SK-N-SH (cell line): Measurements from ENCODE around the gene SENP5. TPM values are rescaled to one million over a fixed set of nuclear protein-coding genes. Genes with fewer than 3 reads are reported as not detected.

ENCODE experiments used
- CTCF ChIA-PET: fragments of 300-600, 350-600 bp; formaldehyde crosslinking; extraction: SDS; loops from one replicate; lab custom pipeline; 2021; lab: Yijun Ruan, JAX
- POLR2A ChIA-PET: fragments of 350-600 bp; sonication (Branson Sonifier 250); formaldehyde crosslinking; extraction: SDS; loops from one replicate; lab custom pipeline; 2020; ENCODE audit warnings: antibody characterized with exemption, inconsistent platforms; lab: Yijun Ruan, JAX
- DNase-seq: peaks from one replicate; pipeline ENCODE4 v3.0.0; 2012
- H2AFZ ChIP-seq: fragments of 200-600 bp; sonication (generic); 2 replicates; pipeline ENCODE4 v1.8.1; 2016; ENCODE audit warnings: antibody characterized with exemption, mild to moderate bottlenecking, low read depth
- H3F3A ChIP-seq: fragments of 200-600 bp; sonication (generic); replicated peaks from 2 replicates; pipeline ENCODE3; 2016; ENCODE audit warnings: antibody characterized with exemption, mild to moderate bottlenecking; ENCODE audit not compliant: insufficient read depth
- H3K27ac ChIP-seq, 2 experiments: fragments of 200-500 bp in 1 of 2; fragments of 200-600 bp in 1 of 2; sonication (Bioruptor generic) in 1 of 2; sonication (generic), shearing (Covaris generic) in 1 of 2; 2 replicates each; pipeline versions ENCODE4 v1.5.1 to v1.6.1; 2014 to 2016; ENCODE audit warnings: low read depth in 2 of 2, inconsistent platforms in 1 of 2, low read length in 1 of 2, mild to moderate bottlenecking in 1 of 2, mixed read lengths in 1 of 2
- H3K27me3 ChIP-seq: fragments of 200-600 bp; sonication (generic), shearing (Covaris generic); 2 replicates; pipeline ENCODE4 v1.6.1; 2016; ENCODE audit warnings: mixed run types; ENCODE audit not compliant: insufficient read depth
- H3K36me3 ChIP-seq, 2 experiments: fragments of 200-500 bp in 1 of 2; fragments of 200-600 bp in 1 of 2; sonication (Bioruptor generic) in 1 of 2; sonication (generic) in 1 of 2; replicated peaks in 1 of 2; 2 replicates each; pipeline versions ENCODE3 to v1.5.1; 2014 to 2016; ENCODE audit warnings: low read length in 1 of 2, mild to moderate bottlenecking in 1 of 2; ENCODE audit not compliant: insufficient read depth in 2 of 2, control insufficient read depth in 1 of 2
- H3K4me1 ChIP-seq, 2 experiments: fragments of 200-500 bp in 1 of 2; fragments of 200-600 bp in 1 of 2; sonication (Bioruptor generic) in 1 of 2; sonication (generic), shearing (Covaris generic) in 1 of 2; 2 replicates each; pipeline versions ENCODE4 v1.5.1 to v1.6.1; 2014 to 2016; ENCODE audit warnings: low read depth in 1 of 2, low read length in 1 of 2, mixed run types in 1 of 2; ENCODE audit not compliant: insufficient read depth in 2 of 2, control insufficient read depth in 1 of 2
- H3K4me2 ChIP-seq: fragments of 200-600 bp; sonication (generic), shearing (Covaris generic); 2 replicates; pipeline ENCODE4 v1.6.1; 2017; ENCODE audit warnings: mixed run types
- H3K4me3 ChIP-seq, 2 experiments: fragments of 200-500 bp in 1 of 2; fragments of 200-600 bp in 1 of 2; sonication (Bioruptor generic) in 1 of 2; sonication (generic), shearing (Covaris generic) in 1 of 2; 2 replicates each; pipeline versions ENCODE4 v1.5.1 to v1.8.1; 2014 to 2016; ENCODE audit warnings: low read depth in 2 of 2, inconsistent platforms in 1 of 2, low read length in 1 of 2, mild to moderate bottlenecking in 1 of 2, mixed read lengths in 1 of 2, moderate library complexity in 1 of 2
- H3K79me2 ChIP-seq: fragments of 200-600 bp; sonication (generic); 2 replicates; pipeline ENCODE4 v1.8.1; 2017; ENCODE audit warnings: mild to moderate bottlenecking; ENCODE audit not compliant: insufficient read depth
- H3K9ac ChIP-seq: fragments of 200-600 bp; sonication (generic); 2 replicates; pipeline ENCODE4 v1.6.1; 2017; ENCODE audit warnings: mixed run types
- H3K9me2 ChIP-seq: fragments of 200-600 bp; sonication (generic); 2 replicates; pipeline ENCODE4 v1.6.1; 2017; ENCODE audit warnings: mixed run types
- H3K9me3 ChIP-seq: fragments of 200-600 bp; sonication (generic); 2 replicates; pipeline ENCODE4 v1.6.1; 2017; ENCODE audit warnings: mixed run types, mild to moderate bottlenecking, moderate library complexity
- H4K20me1 ChIP-seq: fragments of 200-600 bp; sonication (generic); 2 replicates; pipeline ENCODE4 v1.6.1; 2017; ENCODE audit warnings: mild to moderate bottlenecking, mixed run types; ENCODE audit not compliant: insufficient read depth
- FOSL2 ChIP-seq: IDR thresholded peaks from 2 replicates; pipeline ENCODE4 v1.4.0; 2012; ENCODE audit warnings: low read depth, mild to moderate bottlenecking, moderate library complexity, borderline replicate concordance
- FOXJ3 ChIP-seq: sonication (generic); formaldehyde crosslinking; IDR thresholded peaks from 2 replicates; pipeline ENCODE4 v1.5.1; 2020; ENCODE audit warnings: mild to moderate bottlenecking, missing genetic modification reagents
- IRF3 ChIP-seq: fragments of 150-350 bp; IDR thresholded peaks from 2 replicates; pipeline ENCODE4 v1.6.1; 2016; ENCODE audit warnings: mild to moderate bottlenecking, low read depth, low read length
- MAX ChIP-seq: IDR thresholded peaks from 2 replicates; pipeline ENCODE4 v1.4.0; 2012; ENCODE audit warnings: low read depth
- NRF1 ChIP-seq: IDR thresholded peaks from 2 replicates; pipeline ENCODE4 v1.6.1; 2012; ENCODE audit warnings: low read depth, mild to moderate bottlenecking, low read length
- PBX3 ChIP-seq: IDR thresholded peaks from 2 replicates; pipeline ENCODE4; 2012
- POLR2AphosphoS5 ChIP-seq: IDR thresholded peaks from 2 replicates; pipeline ENCODE4 v1.6.1; 2012; ENCODE audit warnings: low read depth, low read length
- RAD21 ChIP-seq: IDR thresholded peaks from 2 replicates; pipeline ENCODE4 v1.6.1; 2012; ENCODE audit warnings: mild to moderate bottlenecking, low read length
- RCOR1 ChIP-seq: fragments of 150-350 bp; IDR thresholded peaks from 2 replicates; pipeline ENCODE4 v1.6.1; 2017; ENCODE audit warnings: antibody characterized with exemption, low read length
- REST ChIP-seq: IDR thresholded peaks from 2 replicates; pipeline ENCODE4 v1.6.1; 2012; ENCODE audit warnings: mild to moderate bottlenecking, low read depth, low read length, moderate library complexity
- RXRA ChIP-seq: IDR thresholded peaks from 2 replicates; pipeline ENCODE4 v1.4.0; 2012; ENCODE audit warnings: low read depth, mild to moderate bottlenecking, borderline replicate concordance
- SIN3A ChIP-seq: IDR thresholded peaks from 2 replicates; pipeline ENCODE4 v1.6.1; 2012; ENCODE audit warnings: low read depth, mild to moderate bottlenecking, low read length, moderate library complexity, borderline replicate concordance
- YY1 ChIP-seq: IDR thresholded peaks from 2 replicates; pipeline ENCODE4 v1.4.0; 2012; ENCODE audit warnings: low read depth, mild to moderate bottlenecking
- WGBS: methylation state at CpG from one replicate; pipeline ENCODE4 v1.1.6; 2017; ENCODE audit warnings: low lambda C conversion rate; 5-methylcytosine and 5-hydroxymethylcytosine counted together
- polyA plus RNA-seq, 3 experiments: library from polyadenylated mRNA; depleted of rRNA; stranded (reverse); fragments of >200 nt; gene quantifications; 2 replicates each; pipeline ENCODE4 v1.2.3, GENCODE V29; 2012

The SENP5 gene
- polyA plus RNA-seq, 1 of the 3 experiments (the other 2 are of a cell fraction), result 7.5 TPM

- H3K9me2 ChIP-seq, result no peaks in the 10 kb centered on the region
- H3K9me3 ChIP-seq, result no peaks in the 10 kb centered on the region
- POLR2A ChIA-PET, result no interaction called here
- WGBS, result 96% methylated on average over 11 of the region's 11 CpGs
- H2AFZ ChIP-seq, result no peak overlapping the region
- no peak overlapping the region for H3K9ac ChIP-seq
- no peaks in the 10 kb centered on the region for H3K36me3 ChIP-seq
- H3F3A ChIP-seq, result no peaks in the 10 kb centered on the region
- TF ChIP-seq REST, result no peak
- no peak for TF ChIP-seq RAD21
- no peak for TF ChIP-seq RCOR1
- no peak for TF ChIP-seq PBX3
- no peak for TF ChIP-seq SIN3A
- TF ChIP-seq RXRA, result no peak
- TF ChIP-seq IRF3, result no peak
- TF ChIP-seq FOXJ3 (CRISPR knock-in tag), result no peak
- H3K4me3 ChIP-seq, result no peak overlapping the region
- no peak overlapping the region for H3K27ac ChIP-seq
- peaks cover 0 to 6% of the 10 kb centered on the region in 2 experiments; a peak in 1 of 4 replicates for H3K4me1 ChIP-seq
- CTCF ChIA-PET, result no interaction called here
- H3K27me3 ChIP-seq, result no peaks in the 10 kb centered on the region
- no peak overlapping the region for H3K4me2 ChIP-seq
- H3K79me2 ChIP-seq, result no peaks in the 10 kb centered on the region
- no peak for DNase-seq
- H4K20me1 ChIP-seq, result no peaks in the 10 kb centered on the region
Measured at GRCh38 chr3:196965112-196965803, 97.5 kb downstream of the SENP5 start.

GRCh38 chr3:196965804-196966173 is 98.1 kb downstream of the SENP5 start:
- H3K4me1 ChIP-seq, result peaks cover 0 to 6% of the 10 kb centered on the region in 2 experiments; a peak in 1 of 4 replicates
- no peak overlapping the region for H3K27ac ChIP-seq
- H3K9me3 ChIP-seq, result no peaks in the 10 kb centered on the region
- no peaks in the 10 kb centered on the region for H3K36me3 ChIP-seq
- H3K4me3 ChIP-seq, result no peak overlapping the region
- H3K79me2 ChIP-seq, result no peaks in the 10 kb centered on the region
- WGBS, result 97% methylated on average over 9 of the region's 10 CpGs
- ChIA-PET CTCF (no interaction called here), POLR2A (no interaction called here)
- no peak for DNase-seq
- no peak overlapping the region for H2AFZ ChIP-seq
- H3K4me2 ChIP-seq, result no peak overlapping the region
- H3K27me3 ChIP-seq, result no peaks in the 10 kb centered on the region
- H3F3A ChIP-seq, result no peaks in the 10 kb centered on the region
- H3K9me2 ChIP-seq, result no peaks in the 10 kb centered on the region
- no peaks in the 10 kb centered on the region for H4K20me1 ChIP-seq
- no peak overlapping the region for H3K9ac ChIP-seq
- TF ChIP-seq POLR2AphosphoS5, result no peak
- no peak for TF ChIP-seq MAX
- no peak for TF ChIP-seq NRF1
- TF ChIP-seq FOSL2, result no peak
- TF ChIP-seq YY1, result no peak
